ENCODE results near the gene ZNF263. TPM values are rescaled to one million over a fixed set of nuclear protein-coding genes. Genes with fewer than 3 reads are reported as not detected.

Gene ZNF263
- total RNA-seq, 2 experiments from 2014 or later: 27.6 to 65.9 TPM

DNA sequence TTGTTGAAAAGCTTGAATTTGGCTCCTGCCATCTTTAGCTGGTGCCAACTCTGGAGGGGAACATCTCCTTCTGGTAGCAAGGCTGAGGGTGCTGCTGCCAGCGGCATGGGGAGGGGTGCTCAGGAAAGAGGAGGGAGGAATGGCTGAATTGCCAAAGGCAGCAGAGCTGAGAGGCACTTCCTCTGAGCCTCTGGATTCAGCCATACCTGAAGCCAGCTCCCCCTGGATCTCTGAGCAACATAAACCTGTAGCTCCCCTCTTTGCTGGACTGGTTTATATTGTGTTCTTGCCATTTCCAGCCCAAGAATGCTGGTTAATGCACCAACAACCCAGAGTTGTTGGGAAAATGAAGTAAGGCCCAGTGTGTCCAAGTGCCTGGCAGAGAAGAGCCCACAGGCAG is 34.3 kb upstream of the ZNF263 start:
- POLR2A ChIA-PET: no interaction called here
- H3K27ac ChIP-seq (ENCODE audit: low read depth, low read length, poor library complexity, severe bottlenecking): no peak overlapping the region

DNA sequence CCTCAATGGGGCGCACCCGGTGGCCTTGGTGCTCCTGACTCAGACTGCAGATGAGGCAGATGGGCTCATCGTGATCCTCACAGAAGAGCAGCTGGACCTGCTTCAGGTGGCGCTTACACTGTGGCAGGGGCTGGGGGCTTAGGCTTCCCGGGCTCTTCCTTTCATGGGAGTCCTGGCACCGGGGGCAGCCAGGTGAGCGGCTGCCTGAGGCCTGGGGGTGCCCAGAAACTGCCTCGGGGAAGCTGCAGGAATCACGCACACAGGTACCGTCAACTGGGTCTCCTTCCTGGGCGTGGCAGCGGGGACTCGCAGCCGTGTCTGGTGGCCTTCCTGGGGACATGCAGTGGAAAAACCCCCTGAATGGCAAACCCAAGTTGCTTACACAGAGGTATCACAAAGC is 33.8 kb upstream of the ZNF263 start:
- no peaks in the 10 kb centered on the region for H3K79me2 ChIP-seq (ENCODE audit: insufficient read depth, low read depth, low read length)

More for the DNA sequence above, 34.3 kb upstream of the ZNF263 start:
- H3K4me3 ChIP-seq (ENCODE audit: low read depth, low read length, poor library complexity, severe bottlenecking): no peak overlapping the region
- DNase-seq (ENCODE audit: low spot score): no peak
- H4K20me1 ChIP-seq (ENCODE audit: insufficient read depth, low read length): no peaks in the 10 kb centered on the region
- intact Hi-C loops (cut with micrococcal nuclease; ENCODE audit: unreplicated experiment): no loop called here
- no peaks in the 10 kb centered on the region for H3K79me2 ChIP-seq (ENCODE audit: insufficient read depth, low read depth, low read length)
- no peaks in the 10 kb centered on the region for H3K9me3 ChIP-seq (ENCODE audit: low read length)
- no TSS peak for BruUV-seq (replicated peaks)
- no peaks in the 10 kb centered on the region for H3K36me3 ChIP-seq (ENCODE audit: insufficient read depth, low read length)
- CTCF ChIA-PET (ENCODE audit: unreplicated experiment): interaction anchor here (1.0 kb wide), 1 partner anchor 35 kb away, joined by 3 read pairs; no protein-coding TSS in a partner anchor
- no peak overlapping the region for H3K4me2 ChIP-seq (ENCODE audit: low read length)
- no peak overlapping the region for H2AFZ ChIP-seq (ENCODE audit: low read length)
- H3K4me1 ChIP-seq (ENCODE audit: insufficient read depth, low read length, poor library complexity, severe bottlenecking): peaks cover 4% of the 10 kb centered on the region
- H3K9me2 ChIP-seq (ENCODE audit: insufficient read depth, low read length): no peaks in the 10 kb centered on the region
- TF ChIP-seq, protein P1, sequence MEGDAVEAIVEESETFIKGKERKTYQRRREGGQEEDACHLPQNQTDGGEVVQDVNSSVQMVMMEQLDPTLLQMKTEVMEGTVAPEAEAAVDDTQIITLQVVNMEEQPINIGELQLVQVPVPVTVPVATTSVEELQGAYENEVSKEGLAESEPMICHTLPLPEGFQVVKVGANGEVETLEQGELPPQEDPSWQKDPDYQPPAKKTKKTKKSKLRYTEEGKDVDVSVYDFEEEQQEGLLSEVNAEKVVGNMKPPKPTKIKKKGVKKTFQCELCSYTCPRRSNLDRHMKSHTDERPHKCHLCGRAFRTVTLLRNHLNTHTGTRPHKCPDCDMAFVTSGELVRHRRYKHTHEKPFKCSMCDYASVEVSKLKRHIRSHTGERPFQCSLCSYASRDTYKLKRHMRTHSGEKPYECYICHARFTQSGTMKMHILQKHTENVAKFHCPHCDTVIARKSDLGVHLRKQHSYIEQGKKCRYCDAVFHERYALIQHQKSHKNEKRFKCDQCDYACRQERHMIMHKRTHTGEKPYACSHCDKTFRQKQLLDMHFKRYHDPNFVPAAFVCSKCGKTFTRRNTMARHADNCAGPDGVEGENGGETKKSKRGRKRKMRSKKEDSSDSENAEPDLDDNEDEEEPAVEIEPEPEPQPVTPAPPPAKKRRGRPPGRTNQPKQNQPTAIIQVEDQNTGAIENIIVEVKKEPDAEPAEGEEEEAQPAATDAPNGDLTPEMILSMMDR (conservative IDR thresholded peaks at IDR 0.05; ENCODE audit: low read length): no peak
- no peak for TF ChIP-seq EZH2phosphoT487 (IDR thresholded peaks at IDR 0.05; ENCODE audit: borderline replicate concordance, low read depth, low read length)

DNA sequence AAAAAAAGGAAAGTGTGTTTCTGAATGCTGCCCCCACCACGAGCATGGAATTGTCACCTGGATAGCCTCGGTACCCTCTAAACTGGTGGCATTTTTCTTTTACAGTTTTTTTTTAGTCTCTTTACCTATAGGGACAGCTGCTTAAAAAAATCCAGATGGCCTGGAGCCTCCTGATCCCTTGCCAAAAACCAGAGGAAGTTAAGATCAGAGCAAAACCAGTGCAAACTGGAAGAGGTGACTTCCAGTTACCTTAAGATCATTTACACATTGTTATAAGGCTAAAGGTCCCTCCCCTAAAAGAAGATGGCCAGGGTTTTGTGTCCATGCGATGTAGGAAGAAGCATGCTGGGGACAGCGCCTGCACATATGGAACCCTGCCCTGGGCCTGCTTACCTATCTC is 30.3 kb upstream of the ZNF263 start:
- Histone ChIP-seq H3K4me1 (ENCODE audit: insufficient read depth, low read length, poor library complexity, severe bottlenecking) (peaks cover 7% of the 10 kb centered on the region), H3K4me2 (ENCODE audit: low read length) (no peak overlapping the region), H3K4me3 (ENCODE audit: low read depth, low read length, poor library complexity, severe bottlenecking) (no peak overlapping the region), H4K20me1 (ENCODE audit: insufficient read depth, low read length) (no peaks in the 10 kb centered on the region), H3K79me2 (ENCODE audit: insufficient read depth, low read depth, low read length) (no peaks in the 10 kb centered on the region), H3K27ac (ENCODE audit: low read depth, low read length, poor library complexity, severe bottlenecking) (no peak overlapping the region), H3K9me3 (ENCODE audit: low read length) (no peaks in the 10 kb centered on the region), H3K36me3 (ENCODE audit: insufficient read depth, low read length) (no peaks in the 10 kb centered on the region), H2AFZ (ENCODE audit: low read length) (no peak overlapping the region), H3K9me2 (ENCODE audit: insufficient read depth, low read length) (no peaks in the 10 kb centered on the region)
- BruUV-seq (replicated peaks): no TSS peak
- TF ChIP-seq EZH2phosphoT487 (IDR thresholded peaks at IDR 0.05; ENCODE audit: borderline replicate concordance, low read depth, low read length): no peak
- TF ChIP-seq, protein P1 (conservative IDR thresholded peaks at IDR 0.05; ENCODE audit: low read length): no peak
- DNase-seq (ENCODE audit: low spot score): no peak
- intact Hi-C loops (cut with micrococcal nuclease; ENCODE audit: unreplicated experiment): no loop called here
- POLR2A ChIA-PET: interaction anchor here (0.9 kb wide), 1 partner anchor 325 kb away, joined by 3 read pairs; no protein-coding TSS in a partner anchor
- CTCF ChIA-PET (ENCODE audit: unreplicated experiment): no interaction called here

More for the DNA sequence above, 33.8 kb upstream of the ZNF263 start:
- TF ChIP-seq EZH2phosphoT487 (IDR thresholded peaks at IDR 0.05; ENCODE audit: borderline replicate concordance, low read depth, low read length): no peak
- TF ChIP-seq, protein P1 (conservative IDR thresholded peaks at IDR 0.05; ENCODE audit: low read length): no peak
- Histone ChIP-seq H3K36me3 (ENCODE audit: insufficient read depth, low read length) (no peaks in the 10 kb centered on the region), H3K9me3 (ENCODE audit: low read length) (no peaks in the 10 kb centered on the region), H3K4me1 (ENCODE audit: insufficient read depth, low read length, poor library complexity, severe bottlenecking) (peaks cover 4% of the 10 kb centered on the region), H3K9me2 (ENCODE audit: insufficient read depth, low read length) (no peaks in the 10 kb centered on the region), H4K20me1 (ENCODE audit: insufficient read depth, low read length) (no peaks in the 10 kb centered on the region), H3K4me3 (ENCODE audit: low read depth, low read length, poor library complexity, severe bottlenecking) (no peak overlapping the region), H3K4me2 (ENCODE audit: low read length) (no peak overlapping the region), H3K27ac (ENCODE audit: low read depth, low read length, poor library complexity, severe bottlenecking) (no peak overlapping the region), H2AFZ (ENCODE audit: low read length) (no peak overlapping the region)
- DNase-seq (ENCODE audit: low spot score): no peak
- BruUV-seq (replicated peaks): no TSS peak
- ChIA-PET CTCF (ENCODE audit: unreplicated experiment) (no interaction called here), POLR2A (no interaction called here)
- intact Hi-C loops (cut with micrococcal nuclease; ENCODE audit: unreplicated experiment): no loop called here

All from OCI-LY7 (cell line).